NCI-H345 treated with DMSO at 0.1 percent for 48 hours (cell line): Measurements from ENCODE around the gene OGFRL1.

ENCODE experiments used
- DNase-seq: peaks from one replicate; lab custom pipeline; 2025; ENCODE audit not compliant: unreplicated experiment; lab: John Stamatoyannopoulos, UW

OGFRL1 gene

GRCh38 chr6:71333050-71333449 is 44.4 kb downstream of the OGFRL1 start:
- no peak for DNase-seq

- DNase-seq, result no peak
Observed at GRCh38 chr6:71333697-71334096, 45.1 kb downstream of the OGFRL1 start.

- no peak for DNase-seq
Observed at GRCh38 chr6:71334768-71335167, 46.2 kb downstream of the OGFRL1 start.

DNA sequence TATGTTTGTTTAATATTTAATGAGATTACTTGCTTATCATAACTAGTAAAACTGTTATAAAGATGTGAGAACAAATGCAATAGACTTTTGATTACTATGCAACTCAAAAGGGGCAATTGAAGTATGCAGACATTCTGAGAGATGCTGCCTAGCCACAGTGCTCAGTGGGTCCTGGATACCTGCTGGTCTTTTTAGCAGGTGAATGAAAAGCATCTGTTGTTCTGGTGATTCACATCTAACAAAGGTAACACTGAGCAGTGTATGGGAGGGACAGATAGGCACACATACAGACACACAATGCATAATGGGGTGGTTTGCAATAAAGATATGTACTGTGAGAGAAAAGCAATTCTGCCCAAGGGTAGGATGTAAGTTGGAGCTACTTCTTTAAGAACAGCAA is 46.9 kb downstream of the OGFRL1 start:
- no peak for DNase-seq

DNA sequence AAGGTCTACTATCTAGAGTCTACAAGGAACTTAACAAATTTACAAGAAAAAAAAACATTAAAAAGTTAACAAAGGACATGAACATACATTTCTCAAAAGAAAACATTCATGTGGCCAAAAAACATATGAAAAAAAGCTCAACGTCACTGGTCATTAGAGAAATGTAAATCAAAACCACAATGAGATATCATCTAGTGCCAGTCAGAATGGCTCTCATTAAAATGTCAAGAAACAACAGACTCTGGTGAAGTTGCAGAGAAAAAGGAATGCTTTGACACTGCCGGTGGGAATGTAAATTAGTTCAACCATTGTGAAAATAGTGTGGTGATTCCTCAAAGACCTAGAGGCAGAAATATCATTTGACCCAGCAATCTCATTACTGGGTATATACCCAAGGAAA is 48.3 kb downstream of the OGFRL1 start:
- DNase-seq, result no peak

GRCh38 chr6:71338540-71339316 is 50.1 kb downstream of the OGFRL1 start:
- no peak for DNase-seq

GRCh38 chr6:71342772-71343171 is 54.2 kb downstream of the OGFRL1 start:
- no peak for DNase-seq

- DNase-seq, result no peak
Observed at GRCh38 chr6:71345476-71346333, 57.1 kb downstream of the OGFRL1 start.

DNA sequence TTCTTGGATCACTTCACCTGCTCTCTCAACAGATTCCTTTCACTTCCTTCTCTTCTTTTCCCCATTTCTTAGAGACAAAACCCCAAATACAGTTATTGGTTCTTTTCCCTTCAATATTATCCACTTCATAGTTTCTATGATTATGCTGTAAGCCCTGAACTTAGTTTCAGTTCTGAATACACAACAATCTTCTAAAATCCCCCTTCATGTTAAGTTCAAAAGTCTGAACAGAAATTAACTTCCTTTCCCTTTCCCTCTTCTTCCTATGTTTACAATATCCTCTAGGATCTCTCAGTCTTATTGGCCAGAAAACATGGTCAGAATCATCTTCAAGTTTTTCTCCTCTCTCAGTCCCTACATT is 57.7 kb downstream of the OGFRL1 start:
- no peak for DNase-seq

- no peak for DNase-seq
Observed at GRCh38 chr6:71347119-71347518, 58.5 kb downstream of the OGFRL1 start.

DNA sequence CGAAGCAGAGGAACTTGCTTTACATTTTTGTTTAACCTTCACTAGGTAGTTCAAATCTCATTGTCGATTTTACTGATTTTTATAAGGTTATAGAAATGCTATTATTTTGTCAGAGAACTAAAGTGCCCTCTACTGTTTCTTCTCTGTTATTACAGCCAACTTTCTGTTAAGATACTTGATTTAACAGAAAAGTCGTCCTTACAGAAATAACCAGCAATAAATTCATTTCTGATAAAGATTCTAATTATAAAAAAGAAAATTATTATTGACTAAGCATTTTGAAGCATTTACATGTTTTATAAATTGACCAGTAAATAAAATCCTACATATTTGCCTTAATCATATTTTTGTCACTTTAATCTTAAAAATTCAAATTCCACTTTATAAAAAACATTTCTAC is 60.8 kb downstream of the OGFRL1 start:
- peak; percentile 6 for DNase-seq

- no peak for DNase-seq
Observed at GRCh38 chr6:71349976-71350615, 61.5 kb downstream of the OGFRL1 start.

GRCh38 chr6:71351190-71351589 is 62.6 kb downstream of the OGFRL1 start:
- DNase-seq, result no peak
